HG02623 (cell line): ENCODE results near the gene HCFC1.
"Not testable (repeated sequence)": the region's sequence is repeated elsewhere in the genome, so short reads cannot be mapped to it uniquely, and the experiment has no call there.

Experiments used
- ATAC-seq: cut with Tn5 transposase; IDR thresholded peaks from one replicate; pipeline ENCODE4 v1.9.1; 2021; ENCODE audit warnings: moderate library complexity; ENCODE audit not compliant: unreplicated experiment

Gene HCFC1

GRCh38 chrX:154010330-154011087, 38.9 kb upstream of the HCFC1 start:
- ATAC-seq = no peak

GRCh38 chrX:154008521-154008920, 36.9 kb upstream of the HCFC1 start:
- no peak for ATAC-seq

GRCh38 chrX:154006947-154007346, 35.3 kb upstream of the HCFC1 start:
- no peak for ATAC-seq

- no peak for ATAC-seq
Observed at GRCh38 chrX:154004315-154004714, 32.7 kb upstream of the HCFC1 start.

GRCh38 chrX:154002215-154002719, 30.6 kb upstream of the HCFC1 start:
- no peak for ATAC-seq

- no peak for ATAC-seq
Observed at GRCh38 chrX:154000051-154000450, 28.4 kb upstream of the HCFC1 start.

- ATAC-seq = no peak
Observed at GRCh38 chrX:153999359-154000037, 27.9 kb upstream of the HCFC1 start.

GRCh38 chrX:153995504-153995903, 23.9 kb upstream of the HCFC1 start:
- no peak for ATAC-seq

- not testable (repeated sequence) for ATAC-seq
Observed at GRCh38 chrX:153994398-153994797, 22.8 kb upstream of the HCFC1 start.

GRCh38 chrX:153993978-153994377, 22.4 kb upstream of the HCFC1 start:
- ATAC-seq = no peak

- no peak for ATAC-seq
Observed at GRCh38 chrX:153993079-153993478, 21.5 kb upstream of the HCFC1 start.

- ATAC-seq = no peak
Observed at GRCh38 chrX:153992180-153992579, 20.6 kb upstream of the HCFC1 start.

GRCh38 chrX:153991013-153991580, 19.5 kb upstream of the HCFC1 start:
- no peak for ATAC-seq

- ATAC-seq = no peak
Observed at GRCh38 chrX:153989973-153990655, 18.5 kb upstream of the HCFC1 start.

- no peak for ATAC-seq
Observed at GRCh38 chrX:153988493-153988892, 16.9 kb upstream of the HCFC1 start.

- ATAC-seq = no peak
Observed at GRCh38 chrX:153984351-153985178, 12.9 kb upstream of the HCFC1 start.

- ATAC-seq = no peak
Observed at GRCh38 chrX:153983321-153983801, 11.7 kb upstream of the HCFC1 start.

GRCh38 chrX:153981771-153982533, 10.3 kb upstream of the HCFC1 start:
- no peak for ATAC-seq

- no peak for ATAC-seq
Observed at GRCh38 chrX:153981231-153981630, 9.6 kb upstream of the HCFC1 start.

- not testable (repeated sequence) for ATAC-seq
Observed at GRCh38 chrX:153980394-153980793, 8.8 kb upstream of the HCFC1 start.
